CD4-positive, alpha-beta T cell (primary cell): Measurements from ENCODE around the gene ENTPD6. TPM values are rescaled to one million over a fixed set of nuclear protein-coding genes. Genes with fewer than 3 reads are reported as not detected.

Experiments used
- ATAC-seq: fragments of 200-7000 bp; cut with Tn5 transposase; one replicate; pipeline ENCODE4 v1.10.0; 2022; ENCODE audit warnings: mild to moderate bottlenecking; ENCODE audit not compliant: poor library complexity
- CTCF ChIA-PET: fragments of 350-600 bp; sonication (Branson Sonifier 250); formaldehyde crosslinking; loops from one replicate; lab custom pipeline; 2021; ENCODE audit warnings: antibody characterized with exemption, inconsistent platforms; lab: Charles Lee
- POLR2A ChIA-PET: fragments of 350-600 bp; sonication (Branson Sonifier 250); formaldehyde crosslinking; loops from one replicate; lab custom pipeline; 2021; ENCODE audit warnings: antibody characterized with exemption, inconsistent platforms; lab: Charles Lee
- DNase-seq, 14 experiments: peaks; one replicate each; pipeline ENCODE4 v3.0.0-alpha.2; 2013 to 2020; ENCODE audit warnings: mixed read lengths in 2 of 14
- H3K27ac ChIP-seq, 2 donors: one replicate each; pipeline versions ENCODE4 v1.5.1 to v1.7.0; 2013; ENCODE audit warnings: low read length in 2 of 2, low read depth in 1 of 2, mild to moderate bottlenecking in 1 of 2
- H3K27me3 ChIP-seq, 2 experiments: 1 replicate in 1 of 2; 2 replicates in 1 of 2; pipeline versions ENCODE4 v1.6.1 to v1.7.0; 2013; ENCODE audit warnings: low read length in 2 of 2, control low read depth in 1 of 2, mild to moderate bottlenecking in 1 of 2, moderate library complexity in 1 of 2; ENCODE audit not compliant: insufficient read depth in 2 of 2, control insufficient read depth in 1 of 2
- H3K36me3 ChIP-seq: one replicate; pipeline ENCODE4 v1.6.1; 2013; ENCODE audit warnings: low read length, control low read depth; ENCODE audit not compliant: insufficient read depth
- H3K4me1 ChIP-seq: one replicate; pipeline ENCODE4 v1.6.1; 2013; ENCODE audit warnings: low read length, control low read depth; ENCODE audit not compliant: insufficient read depth
- H3K4me3 ChIP-seq: one replicate; pipeline ENCODE4 v1.5.1; 2013; ENCODE audit warnings: mild to moderate bottlenecking, low read length, moderate library complexity
- H3K9me3 ChIP-seq, 2 experiments: 1 replicate in 1 of 2; 2 replicates in 1 of 2; pipeline versions ENCODE4 v1.6.1 to v1.7.0; 2013; ENCODE audit warnings: low read length in 2 of 2, mild to moderate bottlenecking in 2 of 2, control low read depth in 1 of 2, moderate library complexity in 1 of 2; ENCODE audit not compliant: control insufficient read depth in 1 of 2, insufficient read depth in 1 of 2
- H3K27ac Mint-ChIP-seq: one replicate; pipeline ENCODE4 v1.8.0; 2020; ENCODE audit warnings: mixed read lengths
- H3K27me3 Mint-ChIP-seq: one replicate; pipeline ENCODE4 v1.8.0; 2021; ENCODE audit warnings: mixed read lengths
- H3K36me3 Mint-ChIP-seq: one replicate; pipeline ENCODE4 v1.8.0; 2021; ENCODE audit warnings: low read depth, mixed read lengths
- H3K4me1 Mint-ChIP-seq: one replicate; pipeline ENCODE4 v1.8.0; 2021; ENCODE audit warnings: low read depth, mixed read lengths
- H3K4me3 Mint-ChIP-seq: one replicate; pipeline ENCODE4 v1.8.0; 2020; ENCODE audit warnings: mild to moderate bottlenecking, mixed read lengths
- H3K9me3 Mint-ChIP-seq: one replicate; pipeline ENCODE4 v1.8.0; 2020; ENCODE audit warnings: mixed read lengths
- CTCF ChIP-seq: fragments of 200-600 bp; IDR thresholded peaks from one replicate; pipeline ENCODE4 v1.8.0; 2022; ENCODE audit warnings: antibody characterized with exemption, mild to moderate bottlenecking
- intact Hi-C, 2 experiments: fragments of 100-400 bp; cut with DNase I in 1 of 2; cut with micrococcal nuclease in 1 of 2; formaldehyde crosslinking; loops; one replicate each; pipeline versions ENCODE4 v1.15.1 to v1.9.0; 2023 to 2025; cut with DNase I, micrococcal nuclease
- total RNA-seq, 174 experiments: library from RNA in 2 of 174; stranded (reverse) in 2 of 174; gene quantifications; one replicate each; pipeline ENCODE4 v1.2.3 and lab custom pipeline; 2021 to 2026

Gene ENTPD6
- total RNA-seq, 2 experiments from 2014 or later = 78.5 to 85.1 TPM

GRCh38 chr20:25273541-25274358 lies 78.2 kb downstream of the ENTPD6 start:
- peaks cover 71% of the 10 kb centered on the region for H3K36me3 ChIP-seq
- H3K36me3 Mint-ChIP-seq = peaks cover 72% of the 10 kb centered on the region
- no peaks in the 10 kb centered on the region for H3K27me3 ChIP-seq
- ATAC-seq = no peak
- H3K4me3 ChIP-seq = no peak overlapping the region
- CTCF ChIA-PET = no interaction called here
- H3K4me3 Mint-ChIP-seq = no peak overlapping the region
- no peak overlapping the region for H3K27ac Mint-ChIP-seq
- no peaks in the 10 kb centered on the region for H3K9me3 ChIP-seq
- no peak overlapping the region for H3K27ac ChIP-seq
- no peaks in the 10 kb centered on the region for H3K9me3 Mint-ChIP-seq
- TF ChIP-seq CTCF = no peak
- DNase-seq = peak in 1 of 14 experiments; percentile 12
- intact Hi-C loops = no loop called here
- H3K4me1 Mint-ChIP-seq = no peaks in the 10 kb centered on the region
- POLR2A ChIA-PET = no interaction called here
- no peaks in the 10 kb centered on the region for H3K4me1 ChIP-seq
- no peaks in the 10 kb centered on the region for H3K27me3 Mint-ChIP-seq

GRCh38 chr20:25274481-25274880 lies 79.0 kb downstream of the ENTPD6 start:
- Histone ChIP-seq H3K27me3 (no peaks in the 10 kb centered on the region), H3K9me3 (no peaks in the 10 kb centered on the region), H3K4me1 (no peaks in the 10 kb centered on the region), H3K4me3 (no peak overlapping the region), H3K27ac (no peak overlapping the region), H3K36me3 (peaks cover 70% of the 10 kb centered on the region)
- POLR2A ChIA-PET = no interaction called here
- Mint-ChIP-seq H3K4me3 (no peak overlapping the region), H3K27me3 (no peaks in the 10 kb centered on the region), H3K27ac (no peak overlapping the region), H3K9me3 (no peaks in the 10 kb centered on the region), H3K36me3 (peaks cover 71% of the 10 kb centered on the region), H3K4me1 (no peaks in the 10 kb centered on the region)
- TF ChIP-seq CTCF = no peak
- intact Hi-C loops = no loop called here
- CTCF ChIA-PET = no interaction called here
- DNase-seq (peak in 1 of 14 experiments; percentile 25), ATAC-seq (no peak)

- Histone ChIP-seq H3K4me3 (no peak overlapping the region), H3K27ac (no peak overlapping the region), H3K4me1 (no peaks in the 10 kb centered on the region), H3K27me3 (no peaks in the 10 kb centered on the region), H3K9me3 (no peaks in the 10 kb centered on the region), H3K36me3 (peaks cover 72% of the 10 kb centered on the region)
- Mint-ChIP-seq H3K4me3 (no peak overlapping the region), H3K9me3 (no peaks in the 10 kb centered on the region), H3K36me3 (peaks cover 72% of the 10 kb centered on the region), H3K27me3 (no peaks in the 10 kb centered on the region), H3K4me1 (no peaks in the 10 kb centered on the region), H3K27ac (no peak overlapping the region)
- peak in 1 of 14 experiments; percentile 31 for DNase-seq
- ATAC-seq = no peak
- POLR2A ChIA-PET = no interaction called here
- TF ChIP-seq CTCF = no peak
- CTCF ChIA-PET = no interaction called here
- intact Hi-C loops = no loop called here
These were observed 79.6 kb downstream of the ENTPD6 start for GRCh38 chr20:25274891-25275812.
